ENCODE data around the gene OCA2.

GRCh38 chr15:27854601-27855000 lies 244.5 kb downstream of the OCA2 start:
- no peak for TF ChIP-seq CTCF (IDR thresholded peaks at IDR 0.05)
- TF ChIP-seq POLR2A (IDR thresholded peaks at IDR 0.05): no peak
- TF ChIP-seq EP300 (IDR thresholded peaks at IDR 0.05): no peak
- no peak for TF ChIP-seq POLR2AphosphoS5 (IDR thresholded peaks at IDR 0.05)
